Left ventricle myocardium inferior (tissue), 1 donor: Measurements from ENCODE around the gene NPB. TPM values are rescaled to one million over a fixed set of nuclear protein-coding genes. Genes with fewer than 3 reads are reported as not detected.

Experiments used
- DNase-seq: peaks from one replicate; pipeline ENCODE4 v3.0.0-alpha.2; 2020
- H3K27ac ChIP-seq: fragments of 200-600 bp; replicated peaks from 2 replicates; pipeline ENCODE4 v1.8.0; 2021
- H3K27me3 ChIP-seq: fragments of 200-600 bp; 2 replicates; pipeline ENCODE4 v1.8.0; 2021; ENCODE audit warnings: low read depth
- H3K36me3 ChIP-seq: fragments of 200-600 bp; 2 replicates; pipeline ENCODE4 v1.8.0; 2021
- H3K4me1 ChIP-seq: fragments of 200-600 bp; 2 replicates; pipeline ENCODE4 v1.8.0; 2021
- H3K4me3 ChIP-seq: fragments of 200-600 bp; 2 replicates; pipeline ENCODE4 v1.8.0; 2021; ENCODE audit warnings: mild to moderate bottlenecking, moderate library complexity
- H3K9me3 ChIP-seq: fragments of 200-600 bp; replicated peaks from 2 replicates; pipeline ENCODE4 v1.8.0; 2021
- CTCF ChIP-seq: fragments of 200-600 bp; IDR thresholded peaks from 2 replicates; pipeline ENCODE4 v1.8.0; 2021; ENCODE audit warnings: antibody characterized with exemption, mild to moderate bottlenecking, borderline replicate concordance
- intact Hi-C: fragments of 100-400 bp; cut with micrococcal nuclease; formaldehyde crosslinking; loops from one replicate; pipeline ENCODE4 v1.11.0; 2022
- total RNA-seq: library from RNA; stranded (reverse); fragmentation: NEBNext Ultra II Directional; extraction: Animal tissue kit (Norgen Biotek cat#: 25700); gene quantifications from one replicate; pipeline ENCODE4 v1.2.1, GENCODE V29; 2021
- donor health status: DM: no; HTN: yes; CAD: no; lungs with severe emphysema.

The NPB gene
- total RNA-seq, 1 donor from 2014 or later = 0.19 TPM

DNA sequence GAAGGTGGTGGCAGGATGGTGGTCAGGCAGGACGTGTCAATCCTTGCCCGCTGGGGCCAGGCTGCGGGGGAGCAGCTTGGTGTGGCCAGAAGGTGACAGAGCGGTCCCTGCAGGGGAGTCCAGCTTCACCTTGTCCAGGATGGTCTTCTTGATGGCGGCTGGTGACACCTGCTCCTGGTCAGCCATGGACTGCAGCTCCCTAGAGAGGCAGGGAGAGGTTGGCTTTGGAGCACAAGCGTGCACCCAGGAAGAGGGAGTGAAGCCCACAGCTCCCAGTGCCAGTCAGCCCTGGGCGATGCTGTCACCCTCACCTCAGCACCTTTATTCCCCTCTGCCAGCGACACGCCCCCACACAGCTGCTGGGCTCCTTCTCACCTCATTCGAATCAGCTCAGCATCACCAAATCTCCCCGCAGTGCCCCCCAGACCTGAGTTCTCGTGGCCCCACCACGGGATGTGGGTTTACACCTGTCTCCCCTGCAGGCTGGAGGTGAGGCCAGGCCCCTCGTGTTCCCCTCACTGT is 31.2 kb downstream of the NPB start:
- Histone ChIP-seq H3K4me3 (no peak overlapping the region), H3K27me3 (peaks cover 21% of the 10 kb centered on the region), H3K36me3 (no peaks in the 10 kb centered on the region), H3K27ac (no peak overlapping the region), H3K9me3 (no peaks in the 10 kb centered on the region), H3K4me1 (peaks cover 24% of the 10 kb centered on the region)
- intact Hi-C loops = no loop called here
- DNase-seq = no peak
- no peak for TF ChIP-seq CTCF

- DNase-seq = no peak
- no peak overlapping the region for H3K27ac ChIP-seq
- no peak for TF ChIP-seq CTCF
- no peak overlapping the region for H3K4me3 ChIP-seq
- intact Hi-C loops = no loop called here
- H3K9me3 ChIP-seq = no peaks in the 10 kb centered on the region
- H3K27me3 ChIP-seq = peaks cover 17% of the 10 kb centered on the region
- peaks cover 22% of the 10 kb centered on the region for H3K4me1 ChIP-seq
- no peaks in the 10 kb centered on the region for H3K36me3 ChIP-seq
Observed at GRCh38 chr17:81934098-81934757, 32.2 kb downstream of the NPB start.

- H3K27me3 ChIP-seq = peaks cover 25% of the 10 kb centered on the region
- TF ChIP-seq CTCF = no peak
- no peak overlapping the region for H3K27ac ChIP-seq
- H3K4me3 ChIP-seq = no peak overlapping the region
- no peak for DNase-seq
- no peaks in the 10 kb centered on the region for H3K36me3 ChIP-seq
- H3K9me3 ChIP-seq = no peaks in the 10 kb centered on the region
- H3K4me1 ChIP-seq = peaks cover 31% of the 10 kb centered on the region
- intact Hi-C loops = no loop called here
Observed at GRCh38 chr17:81934850-81935708, 33.0 kb downstream of the NPB start.

- TF ChIP-seq CTCF = no peak
- H3K4me3 ChIP-seq = no peak overlapping the region
- H3K4me1 ChIP-seq = peaks cover 37% of the 10 kb centered on the region
- intact Hi-C loops = no loop called here
- no peaks in the 10 kb centered on the region for H3K9me3 ChIP-seq
- no peak overlapping the region for H3K27ac ChIP-seq
- DNase-seq = no peak
- no peaks in the 10 kb centered on the region for H3K36me3 ChIP-seq
- peaks cover 25% of the 10 kb centered on the region for H3K27me3 ChIP-seq
Observed at GRCh38 chr17:81935709-81936084, 33.7 kb downstream of the NPB start.

DNA sequence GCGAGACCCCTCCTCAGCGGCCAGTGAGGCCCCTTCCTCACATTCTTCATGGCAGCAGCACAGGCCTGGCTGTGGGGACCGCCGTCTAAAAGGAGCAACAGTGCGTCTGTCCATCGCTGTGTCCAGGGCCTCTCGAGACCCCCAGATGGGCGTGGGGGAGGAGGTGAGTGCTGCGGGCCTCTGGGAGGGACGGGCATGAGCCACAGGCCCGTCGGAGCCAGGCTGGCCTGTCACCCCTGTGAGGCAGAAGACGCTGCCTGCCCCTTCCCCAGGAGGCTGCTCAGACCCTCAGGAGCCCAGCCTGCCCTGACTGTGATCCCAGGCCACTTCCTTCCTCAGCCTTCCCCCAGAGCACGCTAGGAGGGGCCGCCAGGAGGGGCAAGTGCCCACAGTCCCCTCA is 37.2 kb downstream of the NPB start:
- peaks cover 47% of the 10 kb centered on the region for H3K4me1 ChIP-seq
- no peak overlapping the region for H3K4me3 ChIP-seq
- no peak for TF ChIP-seq CTCF
- no peak for DNase-seq
- intact Hi-C loops = no loop called here
- no peaks in the 10 kb centered on the region for H3K36me3 ChIP-seq
- H3K27me3 ChIP-seq = peaks cover 34% of the 10 kb centered on the region
- no peak overlapping the region for H3K27ac ChIP-seq
- no peaks in the 10 kb centered on the region for H3K9me3 ChIP-seq
